GM12891 (cell line): ENCODE results near the gene ARSB.

Source experiments
- DNase-seq: peaks from one replicate; pipeline ENCODE4 v3.0.0; 2011; ENCODE audit warnings: low spot score; ENCODE audit not compliant: insufficient read length
- FAIRE-seq: peaks from 2 replicates; lab custom pipeline; 2011; peaks lifted over from hg19 to GRCh38; lab: Jason Lieb, UNC
- PAX5 ChIP-seq: IDR thresholded peaks from 2 replicates; pipeline ENCODE4 v1.6.1; 2011; ENCODE audit warnings: low read length, moderate library complexity, mild to moderate bottlenecking; ENCODE audit not compliant: insufficient read depth, severe bottlenecking
- POLR2A ChIP-seq: IDR thresholded peaks from 2 replicates; pipeline ENCODE4 v1.6.1; 2011; ENCODE audit warnings: low read depth, low read length, control low read depth
- POLR2AphosphoS5 ChIP-seq: IDR thresholded peaks from 2 replicates; pipeline ENCODE4 v1.6.1; 2011; ENCODE audit warnings: low read depth, low read length, control low read depth
- POU2F2 ChIP-seq: IDR thresholded peaks from 2 replicates; pipeline ENCODE4 v1.6.1; 2011; ENCODE audit warnings: low read depth, mild to moderate bottlenecking, control low read depth, low read length, moderate library complexity
- SPI1 ChIP-seq: IDR thresholded peaks from 2 replicates; pipeline ENCODE4 v1.6.1; 2011; ENCODE audit warnings: low read depth, low read length, control low read depth
- TAF1 ChIP-seq: IDR thresholded peaks from 2 replicates; pipeline ENCODE4 v1.6.1; 2011; ENCODE audit warnings: low read depth, low read length, control low read depth

ARSB gene

DNA sequence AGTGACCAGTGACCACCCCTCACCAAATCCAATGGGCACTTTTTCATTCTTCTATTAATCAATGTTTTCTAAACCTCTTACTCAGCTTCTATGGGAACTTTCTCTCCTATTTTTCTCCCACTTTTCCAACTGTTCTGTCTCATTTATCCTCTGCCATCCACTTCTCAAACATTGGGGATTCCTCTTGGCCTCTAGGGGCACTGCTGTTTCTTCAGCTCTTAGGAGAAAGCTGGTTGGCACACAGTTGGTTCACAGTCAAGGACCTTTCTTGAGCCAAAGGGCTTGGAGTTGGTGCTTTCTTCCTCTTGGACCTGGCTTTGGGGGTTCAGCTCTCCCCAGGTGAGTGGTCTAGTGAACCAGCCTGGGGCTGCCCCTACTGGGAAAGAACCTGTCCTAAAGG lies 224.3 kb downstream of the ARSB start:
- FAIRE-seq = no peak
- TF ChIP-seq POLR2AphosphoS5 (no peak), PAX5 (no peak), SPI1 (no peak), TAF1 (no peak), POLR2A (no peak), POU2F2 (no peak)
- DNase-seq = no peak

DNA sequence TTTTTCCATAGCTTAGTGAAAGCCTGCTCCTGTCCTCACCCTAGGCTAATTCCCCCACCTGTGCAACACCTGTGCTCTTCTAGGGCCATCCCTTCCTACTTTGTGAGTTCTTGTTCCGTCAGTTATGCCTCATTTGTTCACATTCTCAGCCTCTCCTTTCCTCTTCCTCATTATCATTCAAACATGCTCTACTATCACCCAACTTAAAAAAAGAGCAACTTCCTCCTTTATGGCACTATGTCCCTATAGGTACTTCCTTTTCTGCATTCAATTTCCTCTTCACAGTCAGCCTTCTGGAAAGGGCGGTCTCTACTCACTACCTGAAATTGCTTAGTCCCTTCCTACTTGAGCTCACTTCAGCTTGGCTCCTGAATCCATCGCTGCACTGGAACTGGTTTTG lies 224.7 kb downstream of the ARSB start:
- FAIRE-seq (peak; percentile 78), DNase-seq (no peak)
- TF ChIP-seq SPI1 (peak; percentile 54; the same call in 1 of the 2 replicates), TAF1 (no peak), POU2F2 (no peak), POLR2AphosphoS5 (no peak), PAX5 (no peak)

DNA sequence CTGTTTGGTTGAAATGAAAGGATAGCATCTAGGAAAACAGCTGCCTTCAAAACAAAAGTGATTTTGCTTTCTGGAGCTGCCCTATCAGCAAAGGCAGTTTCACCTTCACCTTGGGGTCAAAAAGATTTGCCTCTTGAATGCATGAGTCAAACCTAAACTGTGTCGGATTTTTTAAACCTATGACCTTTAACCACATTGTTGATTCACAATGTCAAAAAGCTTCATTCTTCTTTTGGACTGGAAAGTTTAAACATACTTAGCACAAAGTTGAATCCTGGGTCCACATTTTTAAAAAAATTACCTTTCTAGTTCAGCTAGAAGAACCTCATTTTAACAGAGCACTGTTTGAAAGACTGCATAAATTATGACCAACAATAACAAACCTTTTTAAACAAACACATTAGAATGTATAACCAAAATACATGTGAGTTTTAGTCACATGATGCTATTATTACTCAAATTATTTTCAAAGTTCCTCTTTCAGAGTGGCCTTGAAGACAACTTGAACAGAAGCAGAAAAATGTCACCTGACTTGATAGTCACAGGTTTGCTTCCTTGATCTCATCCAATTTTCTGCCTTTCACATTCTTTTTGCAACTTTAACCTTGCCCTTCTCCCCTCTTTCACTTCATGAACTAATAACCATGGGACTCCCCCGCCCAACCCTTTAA lies 226.8 kb downstream of the ARSB start:
- peak; percentile 89 for FAIRE-seq
- no peak for DNase-seq
- TF ChIP-seq POU2F2 (peak; percentile 72; the same call in 1 of the 2 replicates), POLR2AphosphoS5 (no peak), PAX5 (no peak), POLR2A (no peak), TAF1 (no peak), SPI1 (no peak)

DNA sequence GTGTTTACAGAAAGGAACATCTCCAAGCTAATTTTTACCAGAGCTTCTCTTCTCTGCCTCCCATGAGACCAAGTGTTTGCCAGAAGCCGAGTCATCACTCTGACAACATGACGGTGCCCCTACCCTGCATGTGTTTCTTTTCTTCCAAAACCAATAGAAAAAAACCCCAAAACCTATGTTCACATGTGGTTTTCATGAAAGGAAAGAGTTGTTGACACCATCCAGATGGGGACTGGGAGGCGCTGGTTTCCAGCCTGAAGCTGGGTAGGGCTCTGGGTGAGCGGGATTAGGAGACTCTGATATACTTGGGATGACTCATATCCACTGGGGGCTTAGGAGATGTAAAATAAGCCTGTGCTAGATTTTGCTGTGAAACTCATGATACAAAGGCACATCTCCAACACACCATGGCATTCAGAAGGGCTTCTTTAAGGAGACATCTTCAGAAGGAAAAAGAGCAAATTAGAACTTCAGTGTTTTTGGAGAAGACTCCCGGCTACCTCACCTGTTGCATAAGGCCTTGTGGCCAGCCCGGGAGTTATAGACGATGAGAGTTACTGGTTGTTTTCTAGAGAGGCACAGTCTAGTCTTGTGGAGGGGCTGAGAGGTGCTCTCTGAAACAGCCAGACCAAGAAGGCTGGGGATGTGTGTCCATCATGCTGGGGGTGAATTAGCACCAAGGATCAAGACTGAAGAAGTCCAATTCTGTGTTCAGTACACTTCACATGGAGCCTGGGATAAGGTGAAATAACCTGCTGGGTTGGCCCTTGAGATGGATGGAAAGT lies 227.6 kb downstream of the ARSB start:
- TF ChIP-seq POU2F2 = no peak
- TF ChIP-seq TAF1 = no peak
- no peak for TF ChIP-seq POLR2A
- no peak for TF ChIP-seq POLR2AphosphoS5
- TF ChIP-seq SPI1 = no peak
- TF ChIP-seq PAX5 = no peak
- FAIRE-seq (peak; percentile 31), DNase-seq (no peak)

DNA sequence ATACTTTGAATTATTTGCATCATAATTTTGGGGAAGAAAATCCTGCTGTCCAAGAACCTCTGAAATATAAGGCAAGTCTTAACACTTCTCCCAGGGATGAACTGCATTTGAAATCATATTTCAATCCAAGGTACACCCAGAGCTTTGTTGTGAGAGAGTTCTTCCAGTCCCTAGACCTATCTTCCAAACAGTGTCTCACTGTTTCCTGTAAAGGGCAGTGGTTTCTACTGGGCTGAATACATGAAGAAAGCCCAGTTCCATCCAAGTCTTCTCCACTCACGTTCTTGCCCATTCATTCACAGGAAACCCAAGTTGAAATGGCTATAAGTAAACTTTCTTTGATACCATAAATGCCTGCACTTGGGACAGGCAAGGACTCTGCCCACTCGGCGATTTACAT lies 228.3 kb downstream of the ARSB start:
- TF ChIP-seq PAX5 (no peak), SPI1 (no peak), POU2F2 (no peak), TAF1 (no peak), POLR2AphosphoS5 (no peak), POLR2A (no peak)
- FAIRE-seq (no peak), DNase-seq (no peak)

DNA sequence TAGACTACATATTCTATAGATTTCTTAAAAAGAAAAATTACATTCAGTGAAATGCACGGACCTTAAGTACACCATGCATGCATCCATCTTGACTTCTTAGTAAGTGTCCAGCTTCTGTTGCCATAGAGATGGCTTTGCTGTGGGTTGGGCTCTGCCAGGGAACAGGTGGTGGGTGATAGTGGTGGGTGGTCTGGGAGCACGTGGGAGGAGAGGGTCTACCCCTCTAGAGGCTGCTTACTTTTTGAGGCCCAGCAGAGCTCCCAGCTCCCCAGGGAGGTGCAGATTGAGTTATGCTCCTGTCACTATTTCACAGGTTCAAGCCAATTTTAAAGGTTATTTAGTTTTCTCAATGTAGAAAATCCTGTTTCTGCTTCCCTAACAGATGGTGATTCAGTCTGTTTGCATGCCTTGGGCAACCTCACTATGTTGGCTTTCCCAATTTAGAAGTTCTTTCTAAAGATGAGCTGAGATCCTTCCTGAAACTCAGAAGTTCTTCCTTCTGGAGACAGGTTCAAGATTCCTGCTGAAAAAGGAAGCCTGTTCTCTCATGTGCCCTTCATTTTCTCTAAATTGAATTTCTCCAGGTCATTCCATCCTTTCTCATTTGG lies 229.2 kb downstream of the ARSB start:
- DNase-seq (no peak), FAIRE-seq (no peak)
- TF ChIP-seq TAF1 = no peak
- no peak for TF ChIP-seq PAX5
- TF ChIP-seq POU2F2 = no peak
- no peak for TF ChIP-seq POLR2A
- no peak for TF ChIP-seq POLR2AphosphoS5
- no peak for TF ChIP-seq SPI1

DNA sequence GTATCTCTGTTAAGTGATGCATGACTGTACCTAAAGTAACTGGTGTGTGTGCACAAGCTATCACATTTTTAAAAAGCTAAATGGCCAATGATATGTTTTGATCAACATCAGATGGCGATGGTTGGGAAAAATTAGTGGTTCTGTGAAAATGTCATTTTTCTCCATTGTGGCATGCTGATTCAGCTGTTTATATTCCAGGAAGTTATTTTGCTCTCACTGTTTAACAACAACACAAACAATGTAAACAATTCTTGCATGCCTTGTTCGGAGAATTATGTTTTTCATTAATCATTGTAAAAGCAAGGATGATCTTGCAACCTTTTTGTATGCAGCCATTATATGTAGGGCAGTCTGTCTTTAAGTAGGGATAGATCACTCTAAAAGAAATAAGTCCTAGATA lies 230.5 kb downstream of the ARSB start:
- no peak for TF ChIP-seq PAX5
- TF ChIP-seq TAF1 = no peak
- TF ChIP-seq POLR2AphosphoS5 = no peak
- TF ChIP-seq POU2F2 = no peak
- peak; percentile 31 for FAIRE-seq
- DNase-seq = no peak

DNA sequence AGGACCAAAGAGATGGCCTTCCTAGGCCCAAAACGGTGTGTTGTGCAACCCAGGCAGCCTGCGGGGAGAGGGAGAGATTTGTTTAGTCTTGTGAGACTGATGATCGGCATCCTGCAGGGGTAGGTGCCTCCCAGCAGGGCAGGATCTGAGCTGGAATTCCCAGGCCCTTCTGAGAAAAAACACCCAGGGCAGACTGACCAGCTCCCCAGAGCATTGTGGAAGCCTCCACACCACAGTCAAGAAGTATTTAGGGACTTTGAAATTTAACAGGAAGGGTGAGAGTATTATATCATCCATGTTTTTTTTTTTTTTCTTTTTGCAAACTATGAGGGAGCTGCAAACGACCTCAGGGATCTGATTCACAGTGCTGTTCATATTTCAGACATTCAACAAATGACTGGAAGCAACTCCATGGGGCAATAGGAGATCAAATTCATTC lies 232.0 kb downstream of the ARSB start:
- TF ChIP-seq POLR2A = no peak
- no peak for TF ChIP-seq PAX5
- TF ChIP-seq POU2F2 = no peak
- TF ChIP-seq TAF1 = no peak
- TF ChIP-seq POLR2AphosphoS5 = no peak
- TF ChIP-seq SPI1 = no peak
- no peak for FAIRE-seq
- no peak for DNase-seq

DNA sequence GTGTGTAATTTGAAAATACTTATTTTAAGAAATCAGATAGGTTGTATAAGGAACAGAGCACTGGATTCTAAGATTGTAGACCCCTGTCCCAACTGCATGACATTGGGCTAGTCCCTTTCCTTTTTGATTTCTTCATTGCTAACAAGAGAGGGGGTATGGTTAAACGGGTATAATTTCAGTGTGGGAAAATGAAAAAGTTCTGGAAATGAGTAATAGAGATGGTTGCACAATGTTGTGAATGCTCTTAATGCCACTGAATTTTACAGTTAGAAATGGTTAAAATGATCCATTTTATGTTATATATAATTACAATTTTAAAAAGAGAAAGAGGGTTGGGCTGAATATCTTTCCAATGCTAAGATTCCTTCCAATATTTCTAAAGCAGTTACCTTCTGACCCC lies 233.2 kb downstream of the ARSB start:
- TF ChIP-seq TAF1 (no peak), POLR2AphosphoS5 (no peak), POU2F2 (no peak), PAX5 (no peak), POLR2A (no peak), SPI1 (no peak)
- FAIRE-seq (no peak), DNase-seq (no peak)
